ENCODE results near the gene CBY1.

- TF ChIP-seq CTCF (conservative IDR thresholded peaks at IDR 0.05 in 1 of 2, IDR thresholded peaks at IDR 0.05 in 1 of 2; ENCODE audit: extremely low read depth in 1 of 2, insufficient read depth in 1 of 2, low read depth in 1 of 2, low read length in 2 of 2) (no peak), EZH2 (IDR thresholded peaks at IDR 0.05; ENCODE audit: borderline replicate concordance, low read length) (no peak)
These were observed 44.9 kb upstream of the CBY1 start for GRCh38 chr22:38611559-38611958.
